Heart right ventricle (tissue), 16 donors: ENCODE results near the gene GRB14. TPM values are rescaled to one million over a fixed set of nuclear protein-coding genes. Genes with fewer than 3 reads are reported as not detected.

Experiments used
- ATAC-seq, 8 donors: fragments of 200-7000 bp; cut with Tn5 transposase; one replicate each; pipeline ENCODE4 v1.9.1; 2020; ENCODE audit warnings: mild to moderate bottlenecking in 8 of 8, moderate library complexity in 8 of 8, moderate number of reproducible peaks in 1 of 8
- DNase-seq, 2 donors: peaks; one replicate each; pipeline ENCODE4 v3.0.0-alpha.2; 2020
- H3K27ac ChIP-seq, 10 donors: fragments of 200-600 bp; sonication (generic) in 2 of 10; one replicate each; pipeline versions ENCODE4 v1.5.0 to v1.8.0; 2020 to 2022; ENCODE audit warnings: mild to moderate bottlenecking in 3 of 10
- H3K27me3 ChIP-seq, 7 donors: fragments of 200-600 bp; one replicate each; pipeline ENCODE4 v1.8.0; 2021 to 2022; ENCODE audit warnings: mild to moderate bottlenecking in 2 of 7
- H3K36me3 ChIP-seq, 9 donors: fragments of 200-600 bp; sonication (generic) in 1 of 9; one replicate each; pipeline versions ENCODE4 v1.5.0 to v1.8.0; 2020 to 2022; ENCODE audit warnings: mild to moderate bottlenecking in 2 of 9
- H3K4me1 ChIP-seq, 9 donors: fragments of 200-600 bp; sonication (generic) in 1 of 9; one replicate each; pipeline versions ENCODE4 v1.5.0 to v1.8.0; 2020 to 2022; ENCODE audit warnings: mild to moderate bottlenecking in 4 of 9
- H3K4me3 ChIP-seq, 10 donors: fragments of 200-600 bp; sonication (generic) in 2 of 10; one replicate each; pipeline versions ENCODE4 v1.5.0 to v1.8.0; 2020 to 2022; ENCODE audit warnings: mild to moderate bottlenecking in 7 of 10, moderate library complexity in 2 of 10
- H3K9me3 ChIP-seq, 11 donors: fragments of 200-600 bp in 10 of 11; sonication (generic) in 2 of 11; one replicate each; pipeline versions ENCODE4 v1.5.0 to v1.8.0; 2013 to 2022; ENCODE audit warnings: mild to moderate bottlenecking in 2 of 11, control low read depth in 1 of 11, moderate library complexity in 1 of 11
- WGBS, 2 donors: extraction: QIAGEN DNeasy Blood & Tissue Kit; methylation state at CpG; one replicate each; pipeline ENCODE4 v1.1.7; 2013; ENCODE audit warnings: inconsistent platforms in 1 of 2; 5-methylcytosine and 5-hydroxymethylcytosine counted together
- intact Hi-C, 10 donors: fragments of 100-400 bp; cut with DNase I; formaldehyde crosslinking; loops; one replicate each; pipeline versions ENCODE4 v1.11.1 to v1.14.2; 2022
- polyA plus RNA-seq, 2 donors: library from polyadenylated mRNA; stranded (reverse); fragments of 200-250 nt; gene quantifications; one replicate each; pipeline ENCODE4 v1.2.3, GENCODE V29; 2013
- total RNA-seq, 10 donors: library from RNA; stranded (reverse); fragmentation: NEBNext Ultra II Directional in 3 of 10; extraction: Animal tissue kit (Norgen Biotek cat#: 25700) in 3 of 10; gene quantifications; one replicate each; pipeline versions ENCODE4 v1.2.1 to v1.2.4, GENCODE V29; 2021 to 2023
- TF ChIP-seq, protein P1 (sequence below), 9 donors: fragments of 200-600 bp; sonication (generic) in 2 of 9; IDR thresholded peaks; one replicate each; pipeline versions ENCODE4 v1.5.0 to v1.8.0; 2021 to 2022; ENCODE audit warnings: antibody characterized with exemption in 9 of 9, mild to moderate bottlenecking in 5 of 9, moderate library complexity in 1 of 9
- donor health status: Arrhythmogenic right ventricular cardiomyopathy.
- donor health status: ischemic (EF 13 %, LVEDD 7.1; RV severe dilation, severe dysfunction).
- donor health status: healthy with polysubstance abuse.
- donor health status: DM: no; HTN: yes; CAD: no.
- donor health status: DM: no; HTN: no; CAD: no.
- donor health status: ischemic (EF 25% LVEDD 6.9; RV normal size, moderate dysfunction).
- donor health status: ischemic (EF 25% LVEDD 5.7; RV mildly dilated, moderate dysfunction).
- donor health status: healthy.
- donor health status: DM: yes; HTN: yes; CAD: no.
- donor health status: Ischemic cardiomyopathy.
- donor health status: ischemic (EF 35%, LVEDD 5.7; RV mildly dilated, moderate dysfunction).
- donor health status: nonischemic (EF 11% LVEDD 7.7; RV severe dilation, severe dysfunction).
- donor health status: DM: yes; HTN: yes; CAD: no.
- donor health status: PGD.
- donor health status: ischemic (EF 29% LVEDD 5.4; RV normal size, mild dysfunction).
- donor health status: nonischemic (EF 23%, LVEDD 6.1; RV moderate dilation, normal function).

Gene GRB14
- total and polyA plus RNA-seq, 12 donors = 3.8 to 112 (median 9.2) TPM

DNA sequence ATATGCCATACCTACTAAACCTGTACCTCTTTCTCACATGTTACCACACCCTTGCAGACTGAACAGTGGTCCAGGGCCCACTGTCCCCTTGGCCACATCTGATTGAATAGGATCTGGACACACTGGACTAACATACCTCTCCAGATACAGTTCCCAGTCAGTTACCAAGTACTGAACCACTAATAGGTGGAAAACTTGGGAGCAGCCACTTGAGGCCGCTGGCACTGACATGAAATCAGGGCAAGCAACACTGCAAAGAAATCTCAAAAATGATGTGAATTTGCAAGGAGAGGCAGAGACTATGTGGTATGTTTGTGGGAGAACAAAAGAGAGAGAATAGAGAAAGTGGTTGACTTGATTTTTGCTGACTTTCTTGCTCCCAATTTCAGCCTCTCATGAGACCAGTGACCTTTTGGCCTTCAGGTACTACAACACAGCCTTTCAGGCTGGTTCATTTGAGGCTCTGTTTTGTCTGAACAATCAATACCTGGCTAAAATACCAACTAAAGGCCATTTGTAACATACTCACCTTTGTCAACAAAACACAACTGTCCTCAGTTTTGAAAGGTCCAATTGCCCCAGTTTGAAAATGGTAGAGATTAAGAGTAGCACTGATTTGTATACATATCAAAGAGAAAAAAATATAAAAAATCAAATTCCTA lies 7.8 kb downstream of the GRB14 start:
- TF ChIP-seq, protein P1, sequence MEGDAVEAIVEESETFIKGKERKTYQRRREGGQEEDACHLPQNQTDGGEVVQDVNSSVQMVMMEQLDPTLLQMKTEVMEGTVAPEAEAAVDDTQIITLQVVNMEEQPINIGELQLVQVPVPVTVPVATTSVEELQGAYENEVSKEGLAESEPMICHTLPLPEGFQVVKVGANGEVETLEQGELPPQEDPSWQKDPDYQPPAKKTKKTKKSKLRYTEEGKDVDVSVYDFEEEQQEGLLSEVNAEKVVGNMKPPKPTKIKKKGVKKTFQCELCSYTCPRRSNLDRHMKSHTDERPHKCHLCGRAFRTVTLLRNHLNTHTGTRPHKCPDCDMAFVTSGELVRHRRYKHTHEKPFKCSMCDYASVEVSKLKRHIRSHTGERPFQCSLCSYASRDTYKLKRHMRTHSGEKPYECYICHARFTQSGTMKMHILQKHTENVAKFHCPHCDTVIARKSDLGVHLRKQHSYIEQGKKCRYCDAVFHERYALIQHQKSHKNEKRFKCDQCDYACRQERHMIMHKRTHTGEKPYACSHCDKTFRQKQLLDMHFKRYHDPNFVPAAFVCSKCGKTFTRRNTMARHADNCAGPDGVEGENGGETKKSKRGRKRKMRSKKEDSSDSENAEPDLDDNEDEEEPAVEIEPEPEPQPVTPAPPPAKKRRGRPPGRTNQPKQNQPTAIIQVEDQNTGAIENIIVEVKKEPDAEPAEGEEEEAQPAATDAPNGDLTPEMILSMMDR (IDR thresholded peaks at IDR 0.05) = no peak
- WGBS, 2 donors = 88 to 96% methylated on average over 1 of the region's 1 CpG
- Histone ChIP-seq H3K9me3 (no peaks in the 10 kb centered on the region), H3K27ac (no peak overlapping the region), H3K27me3 (no peaks in the 10 kb centered on the region), H3K36me3 (no peaks in the 10 kb centered on the region), H3K4me3 (no peak overlapping the region), H3K4me1 (no peaks in the 10 kb centered on the region)
- no peak for ATAC-seq
- DNase-seq = no peak
- intact Hi-C loops = no loop called here

DNA sequence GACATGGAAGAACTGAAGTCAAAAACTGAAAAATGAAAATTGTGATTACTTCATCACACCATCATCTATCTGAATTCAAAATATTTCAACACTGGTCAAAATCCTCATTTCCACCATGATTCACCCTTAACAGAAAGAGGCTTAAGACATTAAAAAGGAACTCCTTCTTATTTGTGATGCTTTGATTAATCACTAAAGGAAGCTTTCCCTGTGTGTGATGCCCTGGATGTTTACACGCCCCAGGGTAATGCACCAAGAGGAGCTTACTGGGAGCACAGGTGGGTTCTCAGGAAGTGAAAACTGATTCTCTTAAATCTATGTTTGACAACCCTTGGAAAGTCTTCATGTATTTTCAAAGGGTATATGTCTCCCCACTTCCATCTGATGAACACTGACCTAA lies 11.5 kb downstream of the GRB14 start:
- H3K36me3 ChIP-seq = no peaks in the 10 kb centered on the region
- H3K4me1 ChIP-seq = peaks cover 0 to 15% (median 4%) of the 10 kb centered on the region in 9 donors
- no peaks in the 10 kb centered on the region for H3K9me3 ChIP-seq
- intact Hi-C loops = no loop called here
- no peaks in the 10 kb centered on the region for H3K27me3 ChIP-seq
- DNase-seq = no peak
- TF ChIP-seq, protein P1 (IDR thresholded peaks at IDR 0.05) = no peak
- ATAC-seq = no peak
- no peak overlapping the region for H3K27ac ChIP-seq
- 96 to 100% methylated on average over 1 of the region's 1 CpG for WGBS, 2 donors
- no peak overlapping the region for H3K4me3 ChIP-seq

DNA sequence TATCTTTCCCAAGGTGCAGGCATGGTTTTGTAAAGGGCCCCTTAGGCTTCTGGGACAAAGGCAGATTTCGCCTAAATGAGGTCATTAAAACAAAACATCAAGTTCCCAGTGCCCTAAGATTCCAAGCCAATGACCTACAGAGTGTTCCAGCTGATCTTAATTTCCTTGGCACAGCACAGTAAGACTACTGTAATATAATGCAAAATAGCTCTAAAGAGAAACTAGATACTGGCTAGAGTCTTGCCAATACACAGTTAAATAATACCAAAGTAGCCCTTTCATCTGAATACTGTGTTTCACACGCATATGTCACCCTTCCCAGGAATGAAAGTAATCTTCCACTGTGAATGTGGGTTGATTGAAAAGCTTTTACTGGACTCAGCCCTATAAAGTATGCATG lies 14.7 kb downstream of the GRB14 start:
- Histone ChIP-seq H3K27ac (peak overlapping the region in 1 of 10 donors; percentile 51), H3K4me1 (peaks cover 0 to 16% (median 4%) of the 10 kb centered on the region in 9 donors), H3K4me3 (no peak overlapping the region), H3K27me3 (no peaks in the 10 kb centered on the region), H3K9me3 (no peaks in the 10 kb centered on the region), H3K36me3 (no peaks in the 10 kb centered on the region)
- TF ChIP-seq, protein P1 (IDR thresholded peaks at IDR 0.05) = no peak
- ATAC-seq = peak in 4 of 8 donors; percentile 50 to 85 (median 70)
- DNase-seq = no peak
- intact Hi-C loops = no loop called here
- WGBS, 2 donors = 44 to 45% methylated on average over 2 of the region's 2 CpGs

DNA sequence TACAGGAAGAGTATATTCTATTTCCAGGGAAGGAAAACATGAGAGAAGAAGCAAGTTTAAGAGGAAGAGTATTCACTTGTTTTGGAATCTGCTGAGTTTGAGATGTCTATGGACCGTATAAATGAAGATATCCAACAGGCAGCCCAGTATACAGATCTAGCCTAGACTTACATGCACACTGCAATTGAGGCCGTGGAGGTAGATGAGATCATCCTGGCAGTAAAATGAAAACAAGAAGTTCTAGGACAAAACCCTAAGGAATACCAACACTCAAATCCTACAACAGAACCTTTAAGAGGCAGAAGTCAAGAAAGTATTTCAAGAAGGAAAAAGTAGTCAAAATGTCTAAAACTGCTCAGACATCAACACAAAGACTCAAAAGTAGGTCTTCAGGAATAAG lies 16.0 kb downstream of the GRB14 start:
- DNase-seq = no peak
- no peak overlapping the region for H3K27ac ChIP-seq
- ATAC-seq = peak in 3 of 8 donors; percentile 52 to 72 (median 55)
- H3K27me3 ChIP-seq = no peaks in the 10 kb centered on the region
- TF ChIP-seq, protein P1 (IDR thresholded peaks at IDR 0.05) = no peak
- intact Hi-C loops = no loop called here
- WGBS, 2 donors = 79 to 91% methylated on average over 2 of the region's 2 CpGs
- H3K36me3 ChIP-seq = no peaks in the 10 kb centered on the region
- no peak overlapping the region for H3K4me3 ChIP-seq
- no peaks in the 10 kb centered on the region for H3K9me3 ChIP-seq
- H3K4me1 ChIP-seq = peaks cover 0 to 16% (median 4%) of the 10 kb centered on the region in 9 donors
